Lower leg skin (tissue), 4 donors: ENCODE results near the gene R3HDM2. TPM values are rescaled to one million over a fixed set of nuclear protein-coding genes. Genes with fewer than 3 reads are reported as not detected.

ENCODE experiments used
- DNase-seq, 2 donors: peaks; one replicate each; pipeline ENCODE4 v3.0.0-alpha.2; 2019; ENCODE audit warnings: low spot score in 2 of 2
- H3K4me3 ChIP-seq: fragments of 200-600 bp; sonication (generic); 2 replicates; pipeline ENCODE4 v1.5.1; 2017; ENCODE audit warnings: mild to moderate bottlenecking, low read depth; ENCODE audit not compliant: poor library complexity, severe bottlenecking
- POLR2A ChIP-seq, 2 donors: fragments of 450-650 bp; IDR thresholded peaks; one replicate each; pipeline ENCODE4 v1.6.1; 2016 to 2017; ENCODE audit warnings: antibody characterized with exemption in 2 of 2, mild to moderate bottlenecking in 1 of 2, moderate library complexity in 1 of 2
- WGBS, 2 donors: methylation state at CpG; one replicate each; pipeline ENCODE4 v1.1.5; 2018; 5-methylcytosine and 5-hydroxymethylcytosine counted together
- intact Hi-C: fragments of 100-400 bp; cut with DNase I; formaldehyde crosslinking; loops from one replicate; pipeline ENCODE4 v1.15.0; 2023; ENCODE audit warnings: low total_unique reads
- total RNA-seq, 4 donors: library from RNA; depleted of rRNA; stranded (reverse); fragments of >200 nt; gene quantifications; one replicate each; pipeline ENCODE4 v1.1.0, GENCODE V29; 2016
- TF ChIP-seq, protein P1 (sequence below), 3 donors: fragments of 450-650 bp; IDR thresholded peaks; one replicate each; pipeline ENCODE4 v1.5.1; 2016; ENCODE audit warnings: antibody characterized with exemption in 3 of 3, mild to moderate bottlenecking in 3 of 3, moderate library complexity in 2 of 3

R3HDM2 gene
- total RNA-seq, 4 donors from 2014 or later = 37.2 to 64.6 (median 54.3) TPM

DNA sequence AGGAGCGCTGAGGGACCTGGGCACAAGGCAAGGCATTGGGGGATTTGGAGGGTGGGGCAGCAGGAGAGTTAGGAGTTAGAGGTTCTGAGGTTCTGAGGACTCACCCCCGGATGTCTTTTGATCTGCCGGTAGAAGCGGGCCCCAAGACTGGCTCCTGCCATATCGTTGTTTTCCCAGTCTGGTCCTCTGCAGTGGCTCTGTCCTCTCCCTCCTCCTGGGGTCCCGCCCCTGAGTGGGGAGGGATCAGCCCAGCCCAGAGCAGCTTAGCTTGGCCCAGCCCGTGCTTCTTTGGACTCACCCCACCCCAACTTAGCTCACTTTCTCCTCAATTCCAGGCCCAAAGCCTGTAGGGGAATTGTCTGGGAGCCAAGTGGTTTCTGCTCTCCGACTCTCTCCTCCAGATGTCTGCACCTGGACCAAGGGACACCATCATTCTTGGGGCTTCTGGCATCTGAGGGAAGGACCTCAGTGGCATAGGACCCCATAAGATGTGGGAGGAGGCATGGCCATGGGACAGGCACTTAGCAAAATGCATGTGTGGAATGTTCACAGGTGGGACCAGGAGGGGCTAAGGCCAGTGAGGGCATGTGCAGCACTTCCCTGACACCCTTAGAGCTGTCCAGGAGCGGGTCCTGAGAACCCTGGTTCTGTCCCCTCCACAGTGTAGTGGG, 193.8 kb downstream of the R3HDM2 start:
- intact Hi-C loops = no loop called here
- WGBS, 2 donors = 22 to 29% methylated on average over 9 of the region's 9 CpGs
- H3K4me3 ChIP-seq = no peak overlapping the region
- TF ChIP-seq, protein P1, sequence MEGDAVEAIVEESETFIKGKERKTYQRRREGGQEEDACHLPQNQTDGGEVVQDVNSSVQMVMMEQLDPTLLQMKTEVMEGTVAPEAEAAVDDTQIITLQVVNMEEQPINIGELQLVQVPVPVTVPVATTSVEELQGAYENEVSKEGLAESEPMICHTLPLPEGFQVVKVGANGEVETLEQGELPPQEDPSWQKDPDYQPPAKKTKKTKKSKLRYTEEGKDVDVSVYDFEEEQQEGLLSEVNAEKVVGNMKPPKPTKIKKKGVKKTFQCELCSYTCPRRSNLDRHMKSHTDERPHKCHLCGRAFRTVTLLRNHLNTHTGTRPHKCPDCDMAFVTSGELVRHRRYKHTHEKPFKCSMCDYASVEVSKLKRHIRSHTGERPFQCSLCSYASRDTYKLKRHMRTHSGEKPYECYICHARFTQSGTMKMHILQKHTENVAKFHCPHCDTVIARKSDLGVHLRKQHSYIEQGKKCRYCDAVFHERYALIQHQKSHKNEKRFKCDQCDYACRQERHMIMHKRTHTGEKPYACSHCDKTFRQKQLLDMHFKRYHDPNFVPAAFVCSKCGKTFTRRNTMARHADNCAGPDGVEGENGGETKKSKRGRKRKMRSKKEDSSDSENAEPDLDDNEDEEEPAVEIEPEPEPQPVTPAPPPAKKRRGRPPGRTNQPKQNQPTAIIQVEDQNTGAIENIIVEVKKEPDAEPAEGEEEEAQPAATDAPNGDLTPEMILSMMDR (IDR thresholded peaks at IDR 0.05) = no peak
- no peak for TF ChIP-seq POLR2A (IDR thresholded peaks at IDR 0.05)
- no peak for DNase-seq

DNA sequence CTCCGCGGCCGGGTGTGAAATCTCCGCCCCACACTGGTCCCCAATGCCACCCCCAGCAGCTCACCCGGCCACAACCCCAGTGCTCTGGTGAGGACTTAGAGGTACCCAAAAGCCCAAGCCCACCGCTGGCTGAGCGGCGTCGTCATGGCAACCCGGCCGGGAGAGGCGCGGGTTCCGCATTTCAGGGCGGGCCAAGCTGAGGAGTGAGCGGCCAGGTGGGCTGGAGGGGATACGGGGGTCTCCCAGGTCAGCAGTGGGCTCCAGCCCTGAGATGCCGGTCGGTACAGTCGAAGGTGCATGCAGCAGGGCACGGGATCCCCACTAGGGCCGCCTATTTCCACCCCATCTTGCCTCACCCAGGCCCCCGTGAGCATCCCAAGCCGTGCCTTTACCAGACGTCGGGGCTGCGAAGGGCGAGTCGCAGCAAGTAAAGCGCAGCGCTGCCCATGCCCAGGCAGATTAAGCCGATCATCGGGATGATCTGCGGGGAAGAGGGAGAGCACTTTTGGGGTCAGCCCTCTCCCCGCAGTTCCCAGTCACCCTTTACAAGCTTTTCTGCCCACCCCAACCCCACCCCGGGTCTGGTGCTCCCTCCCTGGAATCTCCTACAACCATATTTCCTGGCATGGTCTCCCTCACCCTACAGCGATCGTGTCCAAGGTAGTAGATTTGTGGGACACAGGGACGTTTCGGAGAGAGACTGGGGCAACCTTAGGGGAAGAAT, 194.5 kb downstream of the R3HDM2 start:
- TF ChIP-seq, protein P1 (IDR thresholded peaks at IDR 0.05) = no peak
- TF ChIP-seq POLR2A (IDR thresholded peaks at IDR 0.05) = no peak
- H3K4me3 ChIP-seq = no peak overlapping the region
- WGBS, 2 donors = 9 to 16% methylated on average over 36 to 37 of the region's 40 CpGs
- DNase-seq = no peak
- intact Hi-C loops = no loop called here

DNA sequence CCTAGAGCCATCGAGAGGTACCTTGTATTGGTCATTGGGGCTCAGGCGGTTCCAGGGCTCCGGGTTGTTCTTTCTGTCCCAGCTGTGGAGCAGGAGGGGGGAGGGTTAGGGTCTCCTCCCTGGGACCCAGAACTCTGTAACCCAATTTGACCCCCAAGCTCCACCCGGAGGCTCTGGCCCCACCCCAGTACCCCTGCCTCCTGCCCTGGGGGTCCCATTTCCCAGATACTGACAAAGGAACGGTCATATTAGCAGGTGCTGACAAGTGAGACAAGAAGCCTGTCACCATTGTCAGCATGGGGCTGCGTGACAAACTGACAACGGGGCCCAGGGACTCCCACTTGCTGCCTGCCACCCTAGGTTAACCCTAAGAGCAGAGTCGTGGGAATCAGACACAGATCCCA, 195.1 kb downstream of the R3HDM2 start:
- 46 to 61% methylated on average over 8 of the region's 8 CpGs for WGBS, 2 donors
- TF ChIP-seq, protein P1 (IDR thresholded peaks at IDR 0.05) = no peak
- no peak for TF ChIP-seq POLR2A (IDR thresholded peaks at IDR 0.05)
- intact Hi-C loops = no loop called here
- no peak overlapping the region for H3K4me3 ChIP-seq
- no peak for DNase-seq

DNA sequence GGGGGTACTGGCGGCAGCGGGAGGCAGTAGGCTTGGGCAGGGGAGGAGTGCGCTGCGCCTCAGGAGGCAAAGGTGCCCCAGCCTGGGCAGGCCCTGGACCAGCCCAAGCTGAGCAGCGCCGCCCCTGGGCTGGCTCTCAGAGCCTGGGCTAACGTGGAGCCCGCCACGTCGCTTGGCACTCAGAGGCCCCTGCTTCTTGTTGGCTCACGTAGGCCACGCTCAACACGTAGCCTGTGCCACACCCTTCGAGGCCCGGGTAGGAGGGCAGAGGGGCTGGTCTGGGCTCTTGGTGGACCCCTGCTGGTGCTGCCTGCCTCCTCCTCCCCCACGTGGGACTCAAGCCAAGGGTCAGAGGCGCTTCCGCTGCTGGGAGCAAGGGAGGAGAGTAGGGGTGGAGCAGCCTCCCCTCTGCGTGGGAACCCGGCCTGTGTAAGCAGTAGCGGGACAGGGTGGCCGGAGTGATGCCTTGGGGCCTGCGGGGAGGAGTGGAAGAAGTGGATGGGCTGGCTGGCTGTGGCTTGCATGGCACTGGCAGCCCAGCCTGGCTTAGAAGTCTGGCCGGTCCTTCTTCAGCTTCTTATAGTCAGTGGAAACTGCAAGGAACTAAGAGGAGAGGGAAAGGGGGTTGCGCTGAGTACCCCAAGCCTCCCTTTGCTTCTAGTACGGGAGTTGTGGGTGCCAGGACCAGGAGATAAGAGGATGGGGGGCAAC, 195.7 kb downstream of the R3HDM2 start:
- TF ChIP-seq, protein P1 (IDR thresholded peaks at IDR 0.05) = no peak
- TF ChIP-seq POLR2A (IDR thresholded peaks at IDR 0.05) = no peak
- H3K4me3 ChIP-seq = no peak overlapping the region
- 47 to 48% methylated on average over 17 to 26 of the region's 26 CpGs for WGBS, 2 donors
- intact Hi-C loops = no loop called here
- no peak for DNase-seq

DNA sequence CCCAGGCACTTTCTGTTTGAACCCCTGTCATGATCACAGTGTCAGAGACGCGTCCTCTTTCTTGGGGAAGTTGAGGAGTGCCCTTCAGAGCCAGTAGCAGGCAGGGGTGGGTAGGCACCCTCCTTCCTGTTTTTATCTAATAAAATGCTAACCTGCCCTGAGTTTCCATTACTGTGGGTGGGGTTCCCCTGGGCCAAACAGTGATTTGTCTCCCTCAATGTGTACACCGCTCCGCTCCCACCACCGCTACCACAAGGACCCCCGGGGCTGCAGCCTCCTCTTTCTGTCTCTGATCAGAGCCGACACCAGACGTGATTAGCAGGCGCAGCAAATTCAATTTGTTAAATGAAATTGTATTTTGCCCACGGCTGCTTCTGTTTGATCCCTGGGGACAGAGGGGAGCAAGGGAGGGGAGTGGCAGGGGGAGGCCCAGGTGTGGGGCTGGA, 196.2 kb downstream of the R3HDM2 start:
- no peak for TF ChIP-seq POLR2A (IDR thresholded peaks at IDR 0.05)
- TF ChIP-seq, protein P1 (IDR thresholded peaks at IDR 0.05) = no peak
- no peak overlapping the region for H3K4me3 ChIP-seq
- DNase-seq = no peak
- intact Hi-C loops = no loop called here
- 62 to 64% methylated on average over 10 of the region's 10 CpGs for WGBS, 2 donors
